Retinal pigment epithelial cell (primary cell): ENCODE data around the gene C1QTNF9B.
"Not testable (repeated sequence)": the region's sequence is repeated elsewhere in the genome, so short reads cannot be mapped to it uniquely, and the experiment has no call there.

Experiments
- DNase-seq: peaks from one replicate; pipeline ENCODE4 v3.0.0-alpha.2; 2010; ENCODE audit warnings: low read depth
- H3K4me3 ChIP-seq: 2 replicates; pipeline ENCODE4 v1.5.1; 2011; ENCODE audit warnings: mild to moderate bottlenecking, low read length, control low read depth, moderate library complexity
- TF ChIP-seq, protein P1 (sequence below): conservative IDR thresholded peaks from 2 replicates; pipeline ENCODE4 v1.5.1; 2011; ENCODE audit warnings: low read depth, low read length, control low read depth, inconsistent platforms

C1QTNF9B gene

DNA sequence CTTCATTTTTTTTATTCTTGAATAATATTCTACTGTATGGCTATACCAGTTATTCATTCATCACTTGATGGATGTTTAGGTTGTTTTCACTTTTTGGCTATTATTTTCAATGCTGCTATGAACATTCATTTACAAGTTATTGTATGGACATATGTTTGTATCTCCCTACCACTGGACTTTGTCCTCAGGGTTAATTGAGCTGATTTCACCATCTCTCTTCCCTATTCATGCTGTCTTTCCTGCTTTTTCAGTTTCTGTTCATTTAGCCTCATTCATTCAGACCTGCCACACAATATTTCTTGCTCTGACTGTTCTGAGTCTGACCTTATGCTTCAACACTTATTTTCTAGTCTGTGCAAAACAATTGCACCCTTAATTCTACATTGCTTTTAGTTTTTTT, 12.3 kb upstream of the C1QTNF9B start:
- TF ChIP-seq, protein P1, sequence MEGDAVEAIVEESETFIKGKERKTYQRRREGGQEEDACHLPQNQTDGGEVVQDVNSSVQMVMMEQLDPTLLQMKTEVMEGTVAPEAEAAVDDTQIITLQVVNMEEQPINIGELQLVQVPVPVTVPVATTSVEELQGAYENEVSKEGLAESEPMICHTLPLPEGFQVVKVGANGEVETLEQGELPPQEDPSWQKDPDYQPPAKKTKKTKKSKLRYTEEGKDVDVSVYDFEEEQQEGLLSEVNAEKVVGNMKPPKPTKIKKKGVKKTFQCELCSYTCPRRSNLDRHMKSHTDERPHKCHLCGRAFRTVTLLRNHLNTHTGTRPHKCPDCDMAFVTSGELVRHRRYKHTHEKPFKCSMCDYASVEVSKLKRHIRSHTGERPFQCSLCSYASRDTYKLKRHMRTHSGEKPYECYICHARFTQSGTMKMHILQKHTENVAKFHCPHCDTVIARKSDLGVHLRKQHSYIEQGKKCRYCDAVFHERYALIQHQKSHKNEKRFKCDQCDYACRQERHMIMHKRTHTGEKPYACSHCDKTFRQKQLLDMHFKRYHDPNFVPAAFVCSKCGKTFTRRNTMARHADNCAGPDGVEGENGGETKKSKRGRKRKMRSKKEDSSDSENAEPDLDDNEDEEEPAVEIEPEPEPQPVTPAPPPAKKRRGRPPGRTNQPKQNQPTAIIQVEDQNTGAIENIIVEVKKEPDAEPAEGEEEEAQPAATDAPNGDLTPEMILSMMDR: no peak
- no peak overlapping the region for H3K4me3 ChIP-seq
- no peak for DNase-seq

DNA sequence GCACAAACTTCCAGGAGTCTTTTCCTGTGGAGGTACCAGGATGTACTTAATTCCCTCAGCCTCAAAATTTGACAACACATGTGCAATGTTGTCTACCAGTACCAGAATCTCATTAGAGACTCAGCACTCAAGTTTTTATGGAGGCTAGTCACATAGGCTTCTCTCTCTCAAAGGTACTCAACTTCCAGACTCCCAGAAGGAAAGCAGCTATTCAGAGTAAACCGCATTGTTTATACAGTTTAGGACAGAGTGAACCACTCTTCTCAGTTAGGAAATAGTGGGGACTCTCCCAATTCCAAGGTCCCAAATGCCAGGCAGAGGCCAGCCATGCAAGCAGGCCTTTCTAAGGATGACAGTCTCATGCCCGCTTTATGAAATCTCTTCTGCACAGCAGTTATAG, 8.5 kb upstream of the C1QTNF9B start:
- TF ChIP-seq, protein P1: no peak
- DNase-seq: no peak
- H3K4me3 ChIP-seq: no peak overlapping the region

- TF ChIP-seq, protein P1: no peak
- H3K4me3 ChIP-seq: no peak overlapping the region
- no peak for DNase-seq
Observed at GRCh38 chr13:23903906-23904280, 6.6 kb upstream of the C1QTNF9B start.

DNA sequence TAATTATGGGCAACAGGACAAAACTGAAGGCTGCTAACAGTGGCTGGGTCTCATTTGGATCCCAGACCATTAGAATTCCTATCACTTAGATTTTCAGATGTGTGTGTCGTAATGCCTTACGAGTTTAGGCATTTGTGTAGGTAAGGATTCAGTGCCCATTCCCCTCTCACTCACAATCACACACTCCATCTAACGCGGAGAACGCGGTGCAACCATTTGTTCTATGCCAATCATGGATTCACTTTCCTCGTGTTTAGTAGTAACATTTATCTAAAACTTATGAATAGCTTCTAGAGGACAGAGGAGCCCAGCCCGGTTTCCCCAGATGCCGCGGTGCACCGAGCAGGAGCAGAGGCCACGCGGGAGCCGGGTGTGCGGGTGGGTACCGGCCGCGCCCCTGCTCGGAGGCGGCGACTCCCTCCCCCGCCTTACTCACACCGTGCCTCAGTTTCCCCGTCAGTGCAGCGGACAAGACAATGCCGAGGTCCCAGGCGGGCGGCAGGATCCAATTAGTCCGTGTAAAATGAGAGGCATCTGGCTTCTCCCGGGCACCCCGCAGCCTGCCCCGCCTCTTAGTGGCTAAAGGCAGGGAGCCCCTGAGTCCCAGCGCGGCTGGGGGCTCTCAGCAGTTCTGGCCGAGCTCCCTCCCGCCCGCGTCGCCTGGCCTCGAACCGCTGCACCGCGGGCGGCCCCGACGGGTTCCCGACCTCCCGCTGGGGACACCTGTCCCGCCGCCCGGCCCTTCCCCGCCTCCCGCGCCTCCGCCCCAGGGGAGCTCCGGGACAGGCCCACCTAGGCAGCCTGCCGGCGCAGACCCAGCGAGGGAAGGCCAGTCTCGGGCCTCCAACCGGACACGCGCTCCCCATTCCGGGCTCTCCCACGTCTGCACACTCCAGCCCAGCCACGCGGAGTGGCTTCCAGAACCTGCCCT, 5.9 kb upstream of the C1QTNF9B start:
- no peak for DNase-seq

GRCh38 chr13:23901365-23901764, 4.1 kb upstream of the C1QTNF9B start:
- DNase-seq: no peak
- no peak overlapping the region for H3K4me3 ChIP-seq
- TF ChIP-seq, protein P1: no peak

More for the DNA sequence above, 5.9 kb upstream of the C1QTNF9B start:
- peak overlapping the region; percentile 32 for H3K4me3 ChIP-seq
- TF ChIP-seq, protein P1: no peak

- TF ChIP-seq, protein P1: peak; percentile 69
- DNase-seq: no peak
- no peak overlapping the region for H3K4me3 ChIP-seq
Observed at GRCh38 chr13:23899555-23899954, 2.3 kb upstream of the C1QTNF9B start.

GRCh38 chr13:23898101-23898500, 799 bp upstream of the C1QTNF9B start:
- TF ChIP-seq, protein P1: no peak
- H3K4me3 ChIP-seq: no peak overlapping the region
- no peak for DNase-seq

DNA sequence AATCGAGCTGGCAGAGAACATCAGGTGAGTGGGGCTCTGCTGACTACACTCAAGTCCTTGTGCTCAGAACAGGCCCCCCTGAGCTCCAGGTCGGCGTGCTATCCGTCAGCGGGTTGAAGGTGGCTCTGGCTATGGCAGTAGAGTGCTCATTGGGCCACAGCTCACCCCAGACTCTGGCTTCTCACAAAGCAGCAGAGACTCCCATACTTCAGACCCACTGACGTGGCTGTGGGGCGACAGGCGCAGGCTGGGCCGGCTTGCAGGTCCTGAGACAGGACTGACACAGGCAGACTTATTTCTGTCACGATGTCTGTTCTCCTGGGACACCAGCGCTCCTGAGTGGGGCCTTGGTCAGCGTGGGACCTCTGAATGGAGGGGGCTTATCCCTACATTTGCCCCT, 2.6 kb downstream of the C1QTNF9B start:
- not testable (repeated sequence) for DNase-seq, H3K4me3 ChIP-seq

- not testable (repeated sequence) for DNase-seq, H3K4me3 ChIP-seq
Observed at GRCh38 chr13:23893791-23894190, 3.5 kb downstream of the C1QTNF9B start.
